SIG-M5 (cell line): ENCODE measurements around the gene FGF9.

Source experiments
- DNase-seq: peaks from one replicate; lab custom pipeline; 2025; lab: John Stamatoyannopoulos, UW

Gene FGF9

DNA sequence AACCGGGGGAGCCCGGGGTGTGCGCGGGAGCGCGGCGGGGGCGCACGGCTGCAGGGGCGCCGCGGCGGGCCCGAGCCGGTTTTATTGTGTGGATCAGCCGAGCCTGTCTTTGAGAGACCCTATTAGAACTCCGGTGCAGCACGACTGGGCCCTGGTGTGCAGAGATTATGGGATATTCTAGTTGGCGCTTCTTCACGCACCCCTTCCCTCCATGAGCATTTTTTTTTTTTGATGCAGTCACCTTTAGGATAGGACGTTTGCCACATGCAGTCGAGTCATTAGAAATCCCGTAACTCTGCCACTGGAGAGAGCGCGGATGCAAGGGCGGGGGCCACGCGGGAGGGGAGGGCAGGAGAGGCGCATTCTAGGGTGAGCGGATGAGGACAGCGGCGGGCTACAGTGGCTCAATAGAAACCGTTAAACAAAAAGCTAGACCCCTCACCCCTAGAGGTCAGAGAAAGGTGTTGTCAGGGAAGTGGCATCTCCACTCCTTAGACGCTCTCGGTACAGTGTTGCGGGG is 3.7 kb downstream of the FGF9 start:
- no peak for DNase-seq

GRCh38 chr13:21675095-21675991 is 4.5 kb downstream of the FGF9 start:
- no peak for DNase-seq

GRCh38 chr13:21676611-21677021 is 5.7 kb downstream of the FGF9 start:
- DNase-seq, result no peak

DNA sequence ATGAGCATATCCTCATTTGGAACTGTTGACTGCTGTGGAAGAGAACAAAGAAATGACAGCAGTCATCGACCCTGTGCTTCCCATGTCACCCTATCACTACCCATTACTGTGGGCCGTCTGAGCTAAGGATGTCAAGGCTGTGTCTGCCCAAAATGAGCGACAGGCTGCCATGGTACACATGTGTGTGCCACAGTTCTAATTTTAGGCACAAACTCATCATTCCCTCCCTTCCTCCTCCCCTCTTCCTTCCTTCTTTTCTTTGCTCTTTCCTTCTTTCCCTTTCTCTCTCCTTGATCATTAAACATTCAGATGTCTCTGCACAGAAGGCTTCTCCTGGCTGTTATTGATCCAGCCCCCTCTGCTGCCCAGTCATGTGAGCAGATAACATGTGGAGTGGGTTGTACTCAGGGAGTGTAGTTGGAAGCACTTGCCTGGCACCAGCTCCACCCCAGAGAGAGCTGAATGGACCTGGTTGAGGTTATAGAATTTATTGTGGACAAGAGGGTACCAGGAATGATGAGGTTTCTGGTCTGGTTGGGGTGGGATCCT is 6.3 kb downstream of the FGF9 start:
- no peak for DNase-seq

GRCh38 chr13:21683034-21683733 is 12.3 kb downstream of the FGF9 start:
- DNase-seq, result no peak

DNA sequence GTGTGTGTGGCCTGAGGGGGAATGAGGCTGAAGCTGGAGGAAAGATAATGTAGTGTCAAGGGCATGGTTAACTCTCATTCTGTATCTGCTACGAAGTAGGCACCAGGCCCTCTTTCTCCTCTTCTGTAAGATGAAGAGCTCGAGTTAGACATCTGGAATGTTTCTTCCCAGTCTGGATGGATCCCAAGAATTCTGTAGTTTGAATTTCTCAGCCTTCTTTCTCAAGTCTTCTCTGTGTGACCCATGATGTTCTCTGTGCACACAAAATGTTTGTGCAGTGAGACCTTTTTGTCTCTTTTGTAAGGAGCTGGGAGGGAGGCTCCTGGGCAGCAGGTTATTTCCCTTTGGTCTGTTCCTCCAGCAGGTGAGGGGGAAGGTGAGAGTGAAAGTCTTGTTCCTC is 13.7 kb downstream of the FGF9 start:
- no peak for DNase-seq

DNA sequence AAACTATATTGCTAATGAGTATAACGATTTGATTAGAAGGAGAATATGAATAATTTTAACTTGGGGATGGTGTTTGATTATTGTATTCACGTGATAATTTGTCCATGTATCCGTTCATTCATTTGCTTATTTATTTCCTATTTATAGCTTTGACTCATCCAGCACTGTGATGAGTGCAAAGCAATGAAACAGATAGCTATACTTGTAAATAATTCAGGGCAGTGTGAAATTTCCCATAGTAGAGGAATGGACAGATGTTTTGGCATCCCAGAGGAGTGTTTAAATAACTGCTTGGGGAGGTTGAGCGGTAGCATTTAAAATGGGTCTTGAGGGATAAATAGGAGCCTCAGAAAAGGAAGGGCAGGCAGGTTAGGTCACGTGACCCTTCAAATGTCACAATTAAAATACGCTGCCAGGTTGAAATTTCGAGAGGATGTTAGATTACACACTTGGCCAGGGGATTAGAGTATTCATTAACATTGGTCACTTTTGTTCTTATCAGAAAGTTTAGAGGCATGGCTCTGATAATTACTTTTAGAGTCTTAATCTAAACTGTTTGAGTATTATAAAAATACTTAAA is 14.7 kb downstream of the FGF9 start:
- no peak for DNase-seq

- DNase-seq, result no peak
Measured at GRCh38 chr13:21686751-21687391, 16.0 kb downstream of the FGF9 start.

- no peak for DNase-seq
Measured at GRCh38 chr13:21688056-21688455, 17.2 kb downstream of the FGF9 start.

DNA sequence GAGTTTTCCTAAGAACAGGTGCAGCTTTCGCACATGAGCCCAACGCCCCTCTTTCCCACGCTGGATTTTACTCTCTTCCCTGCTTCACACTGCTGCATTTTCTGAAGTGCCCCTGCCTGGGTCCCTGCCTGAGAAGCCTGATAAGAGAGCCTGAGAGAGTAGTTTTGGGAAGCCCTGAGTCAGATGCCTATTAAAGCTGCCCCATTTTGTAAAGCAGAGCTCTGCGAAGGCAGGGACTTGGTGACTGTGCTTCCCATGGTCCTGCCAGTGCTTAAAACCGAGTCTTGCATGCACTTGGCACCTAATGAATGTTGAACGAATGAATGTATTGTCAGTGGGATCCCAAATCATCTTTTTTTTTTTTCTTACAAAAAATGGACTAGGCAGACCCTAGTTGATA is 18.2 kb downstream of the FGF9 start:
- DNase-seq, result no peak

GRCh38 chr13:21690955-21691354 is 20.1 kb downstream of the FGF9 start:
- DNase-seq, result no peak

GRCh38 chr13:21691500-21691899 is 20.6 kb downstream of the FGF9 start:
- DNase-seq, result no peak

DNA sequence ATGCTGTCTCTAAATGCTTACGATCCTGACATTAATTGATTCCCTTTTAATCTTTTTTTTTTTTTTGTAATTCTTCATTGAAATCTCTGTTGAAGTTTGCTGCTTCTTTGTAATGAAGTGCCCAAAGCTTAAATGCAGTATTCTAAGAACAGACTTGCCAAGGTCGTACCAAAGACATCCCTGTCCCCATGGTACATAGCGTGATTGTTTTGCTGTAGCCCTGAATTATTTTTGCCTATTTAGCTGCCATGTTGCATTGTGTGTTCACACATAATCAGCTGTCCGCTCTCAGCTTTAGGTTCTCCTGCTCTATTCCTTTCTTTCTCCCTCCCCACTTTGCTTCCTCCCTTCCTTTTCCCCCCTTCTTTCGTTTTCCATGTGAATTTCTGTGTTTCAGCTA is 21.1 kb downstream of the FGF9 start:
- DNase-seq, result no peak

GRCh38 chr13:21694831-21695230 is 24.0 kb downstream of the FGF9 start:
- no peak for DNase-seq

GRCh38 chr13:21695546-21695945 is 24.7 kb downstream of the FGF9 start:
- no peak for DNase-seq

- DNase-seq, result no peak
Measured at GRCh38 chr13:21696865-21697448, 26.1 kb downstream of the FGF9 start.

GRCh38 chr13:21698817-21699679 is 28.2 kb downstream of the FGF9 start:
- no peak for DNase-seq

GRCh38 chr13:21701460-21701859 is 30.6 kb downstream of the FGF9 start:
- no peak for DNase-seq

- no peak for DNase-seq
Measured at GRCh38 chr13:21703846-21704245, 33.0 kb downstream of the FGF9 start.

DNA sequence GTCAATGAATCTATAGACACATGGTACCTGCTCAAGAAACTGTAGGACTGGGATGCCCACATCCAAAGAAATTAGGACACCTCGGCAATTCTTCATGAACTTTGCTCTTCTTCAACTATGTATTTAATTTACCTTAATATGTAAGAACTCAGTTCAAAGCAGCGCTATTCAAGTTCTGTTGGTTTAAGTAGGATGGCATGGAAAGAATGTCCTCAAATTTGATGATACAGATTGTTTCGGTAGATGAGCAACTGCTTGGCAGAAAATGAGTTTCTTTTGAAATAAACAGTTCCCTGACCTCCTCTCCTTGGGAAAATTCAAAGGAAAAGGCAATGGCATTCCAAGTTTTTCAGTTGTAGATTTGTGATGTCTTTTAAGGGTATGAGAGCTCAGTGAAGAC is 36.7 kb downstream of the FGF9 start:
- DNase-seq, result no peak

- no peak for DNase-seq
Measured at GRCh38 chr13:21709697-21710096, 38.8 kb downstream of the FGF9 start.
